GM12873 (cell line): ENCODE data around the gene METTL22.

Source experiments
- TF ChIP-seq, protein P1 (sequence below): IDR thresholded peaks from 2 replicates; pipeline ENCODE4 v1.5.1; 2012; ENCODE audit warnings: low read depth, mild to moderate bottlenecking, moderate library complexity, low read length, control low read depth; ENCODE audit not compliant: insufficient read depth; ENCODE audit errors: missing control alignments

The METTL22 gene

GRCh38 chr16:8679151-8679550 is 57.7 kb downstream of the METTL22 start:
- TF ChIP-seq, protein P1, sequence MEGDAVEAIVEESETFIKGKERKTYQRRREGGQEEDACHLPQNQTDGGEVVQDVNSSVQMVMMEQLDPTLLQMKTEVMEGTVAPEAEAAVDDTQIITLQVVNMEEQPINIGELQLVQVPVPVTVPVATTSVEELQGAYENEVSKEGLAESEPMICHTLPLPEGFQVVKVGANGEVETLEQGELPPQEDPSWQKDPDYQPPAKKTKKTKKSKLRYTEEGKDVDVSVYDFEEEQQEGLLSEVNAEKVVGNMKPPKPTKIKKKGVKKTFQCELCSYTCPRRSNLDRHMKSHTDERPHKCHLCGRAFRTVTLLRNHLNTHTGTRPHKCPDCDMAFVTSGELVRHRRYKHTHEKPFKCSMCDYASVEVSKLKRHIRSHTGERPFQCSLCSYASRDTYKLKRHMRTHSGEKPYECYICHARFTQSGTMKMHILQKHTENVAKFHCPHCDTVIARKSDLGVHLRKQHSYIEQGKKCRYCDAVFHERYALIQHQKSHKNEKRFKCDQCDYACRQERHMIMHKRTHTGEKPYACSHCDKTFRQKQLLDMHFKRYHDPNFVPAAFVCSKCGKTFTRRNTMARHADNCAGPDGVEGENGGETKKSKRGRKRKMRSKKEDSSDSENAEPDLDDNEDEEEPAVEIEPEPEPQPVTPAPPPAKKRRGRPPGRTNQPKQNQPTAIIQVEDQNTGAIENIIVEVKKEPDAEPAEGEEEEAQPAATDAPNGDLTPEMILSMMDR, result no peak

DNA sequence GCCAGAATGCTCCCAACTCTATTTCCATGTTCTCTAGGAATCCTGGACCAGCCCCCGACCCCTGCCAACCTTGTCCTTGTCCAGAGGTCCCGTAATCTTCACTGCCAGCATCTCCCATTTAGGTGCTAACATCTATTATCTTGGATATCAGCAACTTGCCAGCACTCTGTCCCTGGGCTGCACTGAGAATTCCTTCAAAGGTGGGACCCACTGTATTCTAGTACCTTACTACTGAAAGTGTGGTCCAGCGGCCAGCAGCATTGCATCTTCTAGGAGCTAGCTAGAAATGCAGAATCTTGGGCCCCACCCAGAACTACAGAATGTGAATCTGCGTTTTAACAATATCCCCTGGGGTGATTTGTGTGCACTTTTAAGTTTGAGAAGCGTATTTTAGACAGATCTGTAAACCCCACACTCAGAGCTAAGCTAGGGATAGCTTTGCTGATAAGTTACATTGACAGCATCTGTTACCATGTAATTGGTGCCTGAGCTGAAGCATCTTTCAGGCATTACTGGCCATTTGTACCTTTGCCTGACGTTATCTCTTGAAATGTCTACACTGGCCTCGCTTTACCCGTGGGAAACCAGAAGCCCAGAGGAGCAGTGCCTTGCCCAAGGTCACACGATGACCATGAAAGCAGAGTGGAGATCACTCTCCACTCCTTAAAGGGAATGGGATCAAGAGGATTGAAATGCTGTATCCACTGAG is 61.2 kb downstream of the METTL22 start:
- TF ChIP-seq, protein P1, result no peak

GRCh38 chr16:8683640-8684039 is 62.1 kb downstream of the METTL22 start:
- TF ChIP-seq, protein P1, result no peak

- TF ChIP-seq, protein P1, result no peak
These were observed 64.1 kb downstream of the METTL22 start for GRCh38 chr16:8685617-8686016.

DNA sequence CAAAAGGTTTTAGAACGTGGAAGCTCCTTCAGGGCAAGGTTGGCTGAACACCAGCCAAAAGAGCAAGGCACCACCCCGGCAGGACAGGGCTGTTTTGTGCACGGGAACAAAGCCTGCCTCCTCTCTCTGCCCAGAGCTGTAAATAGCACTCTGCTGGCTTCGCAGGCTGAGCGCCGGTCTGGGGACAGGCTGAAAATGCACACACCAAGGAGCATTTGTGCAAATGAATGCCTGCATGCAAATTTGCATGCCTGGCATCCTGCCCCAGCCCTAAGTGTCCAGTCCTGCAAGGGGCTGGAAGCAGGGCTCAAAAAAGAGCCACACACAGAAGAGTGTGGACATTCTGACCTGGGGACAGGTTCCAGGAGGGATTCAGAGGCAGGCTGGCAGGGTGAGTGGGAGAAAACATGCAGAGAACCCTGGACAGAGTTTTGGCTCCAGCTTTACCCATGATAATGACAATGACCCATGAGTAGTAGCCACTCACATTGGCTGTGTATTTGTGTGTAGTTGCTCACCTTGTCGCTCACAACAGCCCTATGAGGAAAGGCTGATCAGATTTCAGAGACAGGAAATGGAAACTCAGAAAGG is 64.6 kb downstream of the METTL22 start:
- TF ChIP-seq, protein P1, result no peak

GRCh38 chr16:8686879-8687278 is 65.4 kb downstream of the METTL22 start:
- TF ChIP-seq, protein P1, result no peak

GRCh38 chr16:8689686-8690085 is 68.2 kb downstream of the METTL22 start:
- TF ChIP-seq, protein P1, result no peak
